HG02759 (cell line): ENCODE measurements around the gene HOXD9.

Experiments used
- ATAC-seq: cut with Tn5 transposase; IDR thresholded peaks from one replicate; pipeline ENCODE4 v1.9.1; 2021; ENCODE audit warnings: mild to moderate bottlenecking, moderate library complexity; ENCODE audit not compliant: unreplicated experiment

HOXD9 gene

DNA sequence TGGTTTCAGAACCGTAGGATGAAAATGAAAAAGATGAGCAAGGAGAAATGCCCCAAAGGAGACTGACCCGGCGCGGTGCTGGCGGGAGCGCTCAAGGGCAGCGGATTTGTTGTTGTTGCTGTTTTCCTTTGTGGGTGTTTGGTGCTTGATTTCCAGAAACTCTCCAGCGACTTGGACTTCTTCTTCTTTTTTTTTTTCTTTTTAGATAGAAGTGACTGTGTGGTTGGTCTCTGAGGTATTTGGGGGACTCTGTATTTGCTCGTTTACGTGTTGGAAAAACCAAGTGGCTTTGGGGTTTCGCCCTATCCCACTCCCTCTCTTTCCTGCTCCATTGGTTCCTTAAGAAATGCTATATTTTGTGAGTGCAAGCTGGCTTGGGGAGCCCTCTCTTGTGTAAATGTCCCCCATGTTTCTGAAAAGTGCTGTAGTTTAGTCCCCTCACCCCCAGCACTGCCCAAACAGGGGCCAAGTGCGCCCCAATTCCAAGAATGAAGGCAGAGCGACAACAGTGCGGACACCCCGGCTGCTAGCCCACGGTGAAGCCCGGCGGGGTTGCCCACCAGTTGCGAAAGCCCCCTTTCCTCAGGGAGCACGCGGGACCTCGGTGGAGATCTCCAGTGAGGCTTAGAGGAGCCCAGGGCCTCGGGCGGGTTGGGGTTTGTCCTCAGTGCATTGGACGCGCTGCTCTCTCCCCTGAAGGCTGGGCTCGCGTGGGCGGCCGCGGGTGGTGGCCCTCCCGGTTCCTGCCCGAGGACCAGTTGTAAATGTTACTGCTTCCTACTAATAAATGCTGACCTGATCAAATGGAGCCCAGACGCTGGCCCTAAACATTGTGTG, 1.8 kb downstream of the HOXD9 start:
- ATAC-seq = no peak

DNA sequence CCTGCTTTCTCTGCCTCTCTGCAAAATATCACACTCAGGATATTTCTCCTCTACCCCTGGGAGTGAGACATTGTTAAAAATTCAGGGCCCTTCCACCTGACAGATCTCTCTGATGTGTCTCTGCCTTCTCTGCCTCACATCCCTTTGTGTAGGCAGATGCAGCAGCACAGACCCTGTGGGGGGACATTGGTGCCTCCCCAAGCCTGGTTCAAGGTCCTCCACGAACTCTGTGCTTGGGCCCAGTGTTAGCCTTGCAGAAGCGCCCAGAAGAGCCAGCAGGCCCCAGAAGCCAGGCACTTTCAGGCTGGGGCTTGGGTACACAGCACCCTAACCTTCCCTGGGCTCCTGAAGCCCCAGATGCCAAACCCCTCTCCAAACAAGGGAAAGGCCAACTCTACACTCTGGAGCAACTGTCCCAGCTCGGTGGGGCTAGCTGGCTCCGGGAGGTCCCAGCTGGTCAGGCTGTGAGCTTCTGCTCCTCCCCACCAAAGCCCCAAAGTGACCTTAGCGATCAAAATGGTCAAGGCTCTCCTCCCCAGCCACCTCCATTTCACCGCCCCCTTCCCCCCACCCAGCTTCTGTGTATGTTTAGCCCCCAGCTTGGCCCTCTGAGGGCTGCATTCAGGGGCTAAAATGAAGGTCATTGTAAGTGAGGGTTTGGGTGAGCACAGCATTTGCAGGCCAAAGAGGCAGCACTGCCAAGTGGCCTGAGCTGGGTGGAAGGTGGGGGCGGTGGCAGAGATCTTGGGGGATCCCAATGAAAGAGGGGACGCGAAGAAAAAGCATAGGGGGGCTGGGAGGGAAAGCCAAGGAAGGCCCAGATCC, 2.6 kb downstream of the HOXD9 start:
- ATAC-seq = no peak

- ATAC-seq = no peak
These were observed 3.2 kb downstream of the HOXD9 start for GRCh38 chr2:176125772-176126054.

- ATAC-seq = no peak
These were observed 4.6 kb downstream of the HOXD9 start for GRCh38 chr2:176126929-176127773.

GRCh38 chr2:176127774-176128072, 5.2 kb downstream of the HOXD9 start:
- no peak for ATAC-seq

GRCh38 chr2:176128172-176128981, 5.9 kb downstream of the HOXD9 start:
- no peak for ATAC-seq

- ATAC-seq = no peak
These were observed 6.7 kb downstream of the HOXD9 start, which contains the start of gene HOXD8 for GRCh38 chr2:176128982-176129796. HOXD8 (plus strand) TSS chr2:176129705; CDS start chr2:176130367, 662 bp downstream.

- ATAC-seq = no peak
These were observed 7.3 kb downstream of the HOXD9 start for GRCh38 chr2:176129813-176130146.

DNA sequence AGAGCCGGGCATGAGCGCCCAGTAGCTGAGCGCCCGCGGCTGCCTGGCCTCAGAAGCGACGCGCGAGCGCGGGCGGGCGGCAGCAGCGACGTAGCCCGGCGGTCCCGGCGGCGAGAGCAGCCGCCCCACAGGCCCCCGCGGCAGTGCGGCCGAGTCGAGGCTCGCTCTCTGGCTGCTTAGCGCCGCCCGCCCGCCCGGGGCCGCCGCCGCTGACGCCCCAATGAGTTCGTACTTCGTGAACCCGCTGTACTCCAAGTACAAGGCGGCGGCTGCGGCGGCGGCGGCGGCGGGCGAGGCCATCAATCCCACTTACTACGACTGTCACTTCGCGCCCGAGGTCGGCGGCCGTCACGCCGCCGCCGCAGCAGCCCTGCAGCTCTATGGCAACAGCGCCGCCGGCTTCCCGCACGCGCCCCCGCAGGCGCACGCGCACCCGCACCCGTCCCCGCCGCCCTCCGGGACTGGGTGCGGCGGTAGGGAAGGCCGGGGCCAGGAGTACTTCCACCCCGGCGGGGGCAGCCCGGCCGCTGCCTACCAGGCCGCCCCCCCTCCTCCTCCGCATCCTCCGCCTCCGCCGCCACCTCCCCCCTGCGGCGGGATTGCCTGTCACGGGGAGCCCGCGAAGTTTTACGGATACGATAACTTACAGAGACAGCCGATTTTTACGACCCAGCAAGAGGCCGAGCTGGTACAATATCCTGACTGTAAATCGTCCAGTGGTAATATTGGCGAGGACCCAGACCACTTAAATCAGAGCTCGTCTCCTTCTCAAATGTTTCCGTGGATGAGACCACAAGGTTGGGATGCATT, 7.8 kb downstream of the HOXD9 start:
- no peak for ATAC-seq

DNA sequence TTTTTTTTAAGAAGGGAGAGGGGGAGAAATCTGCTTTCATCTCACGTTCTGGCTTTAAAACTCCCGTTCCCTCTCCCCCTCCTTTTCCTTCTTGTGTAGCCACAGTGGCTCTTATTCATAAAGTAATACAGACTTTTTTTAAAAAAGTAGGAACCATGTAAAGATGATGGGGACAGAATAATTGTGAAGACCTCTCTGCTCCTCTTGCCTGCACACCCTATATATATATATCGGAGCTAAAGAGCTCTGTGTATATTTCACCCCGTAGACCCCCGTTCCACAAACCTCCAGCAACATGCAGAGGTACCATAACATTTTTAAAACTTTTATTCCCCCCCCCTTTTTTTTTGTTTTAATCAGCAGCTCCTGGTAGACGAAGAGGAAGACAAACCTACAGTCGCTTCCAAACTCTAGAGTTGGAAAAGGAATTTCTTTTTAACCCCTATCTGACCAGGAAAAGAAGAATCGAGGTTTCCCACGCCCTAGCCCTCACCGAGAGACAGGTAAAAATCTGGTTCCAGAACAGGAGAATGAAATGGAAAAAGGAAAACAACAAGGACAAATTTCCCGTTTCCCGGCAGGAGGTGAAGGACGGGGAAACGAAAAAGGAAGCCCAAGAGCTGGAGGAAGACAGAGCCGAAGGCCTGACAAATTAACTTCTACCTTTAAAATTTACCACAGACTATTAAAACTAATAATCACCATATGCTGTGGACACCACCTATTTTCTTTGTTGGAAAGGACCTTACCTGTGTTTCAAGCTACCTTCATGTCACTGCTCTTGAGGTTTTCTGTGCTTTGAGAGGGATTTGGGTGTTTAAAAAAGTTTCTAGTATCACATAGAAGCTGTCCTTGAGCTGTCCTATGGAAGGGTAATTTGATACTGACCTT, 8.7 kb downstream of the HOXD9 start:
- ATAC-seq = no peak

DNA sequence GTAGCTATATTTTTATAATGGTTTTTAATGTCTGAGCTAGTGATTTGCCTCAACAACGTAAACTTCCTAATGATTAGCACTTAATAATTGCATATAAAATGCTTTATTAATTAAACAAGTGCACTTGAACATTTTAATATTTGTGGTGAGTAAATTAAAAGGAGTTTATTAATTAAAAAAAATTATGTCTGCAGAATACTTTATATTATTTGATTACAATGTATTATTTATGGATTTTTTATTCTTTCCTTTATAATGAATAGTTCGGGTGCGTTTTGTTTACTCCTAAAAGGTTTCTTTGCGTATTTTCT, 9.3 kb downstream of the HOXD9 start:
- ATAC-seq = no peak

DNA sequence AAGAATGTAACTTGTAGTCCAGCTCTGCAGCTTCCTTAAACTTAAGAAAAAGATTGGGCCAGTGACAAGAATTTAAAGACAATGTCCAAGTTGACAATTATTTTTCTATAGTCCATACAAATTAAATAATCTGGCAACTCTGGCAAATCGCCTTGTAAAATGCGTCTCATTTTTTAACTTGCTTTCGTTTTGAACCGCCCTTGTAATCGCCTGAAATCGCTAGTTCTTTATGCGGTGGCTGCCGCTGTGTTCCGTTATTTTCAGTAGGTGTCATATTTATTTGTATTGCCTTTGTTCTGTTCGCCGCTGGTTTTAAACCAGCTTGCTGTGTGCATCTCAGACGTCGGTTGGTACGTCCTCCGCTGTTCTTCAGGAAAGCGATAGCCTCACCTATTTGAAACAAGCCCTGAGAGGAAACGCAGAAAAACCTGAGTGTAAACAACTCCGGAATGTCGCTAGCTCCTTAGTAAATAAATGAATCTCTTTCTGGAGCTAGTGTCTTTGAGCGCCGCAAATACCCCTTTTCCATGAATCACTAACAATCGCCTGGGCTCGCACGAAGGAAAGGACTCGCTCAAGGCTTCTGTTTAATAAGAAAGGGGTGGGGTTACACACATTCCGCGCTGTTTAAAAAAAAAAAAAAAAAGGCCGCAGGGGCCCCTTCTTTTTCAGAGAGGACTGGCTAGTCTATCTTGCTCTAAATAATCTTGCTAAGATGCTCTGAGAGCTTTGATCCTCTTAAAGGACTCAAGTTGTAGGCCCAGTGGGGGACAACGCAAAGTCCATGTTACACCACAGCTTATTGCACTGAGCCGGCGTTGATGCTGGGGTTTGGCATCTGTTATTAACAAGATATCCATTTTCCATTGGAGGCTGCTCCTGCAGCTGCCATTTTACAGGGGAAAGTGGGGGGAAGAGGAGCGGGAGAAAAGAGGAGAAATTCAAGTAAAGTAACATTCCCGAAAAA, 10.0 kb downstream of the HOXD9 start:
- no peak for ATAC-seq

GRCh38 chr2:176133389-176133788, 10.9 kb downstream of the HOXD9 start:
- ATAC-seq = no peak

DNA sequence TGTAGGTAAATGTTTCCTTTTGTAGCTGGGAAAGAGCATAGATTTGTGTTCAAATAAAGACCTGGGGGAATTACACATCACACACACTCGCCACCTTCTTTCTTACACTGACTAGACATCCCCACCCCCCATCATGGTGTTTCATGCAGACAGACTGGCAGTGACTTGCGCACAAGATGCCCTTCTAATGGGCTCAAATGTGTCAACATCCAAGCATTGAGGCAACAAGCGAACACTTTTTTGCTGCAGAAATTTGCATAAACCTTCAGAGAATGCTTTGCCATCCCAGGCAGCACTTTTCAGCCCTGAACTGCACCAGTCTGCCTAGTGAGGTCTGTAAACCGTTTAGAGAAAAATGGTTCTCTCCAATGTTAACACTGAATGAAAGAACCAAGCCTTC, 11.5 kb downstream of the HOXD9 start:
- no peak for ATAC-seq

DNA sequence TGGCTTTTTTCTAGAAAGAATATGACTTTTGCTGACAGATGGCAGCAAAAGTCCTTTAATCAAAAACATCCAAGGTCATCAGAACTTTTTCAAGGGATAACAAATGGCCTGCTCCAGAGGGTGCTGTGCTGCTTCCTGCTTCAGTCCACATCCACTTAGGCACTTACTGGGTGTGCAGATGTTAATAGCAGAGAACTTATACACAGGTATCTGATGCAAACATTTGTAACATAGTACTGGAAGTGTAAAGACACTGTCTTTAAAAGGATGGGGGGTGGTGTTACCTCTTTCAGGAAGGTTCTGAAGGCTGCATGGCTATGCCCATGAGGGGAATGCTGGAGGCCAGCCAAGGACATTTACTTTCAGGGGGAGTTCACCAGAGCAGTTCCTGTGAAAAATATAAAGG, 12.5 kb downstream of the HOXD9 start:
- ATAC-seq = no peak

- ATAC-seq = no peak
These were observed 14.1 kb downstream of the HOXD9 start for GRCh38 chr2:176136374-176137251.
